GM18873 (cell line): Measurements from ENCODE around the gene EPO.

ENCODE experiments used
- ATAC-seq: cut with Tn5 transposase; IDR thresholded peaks from one replicate; pipeline ENCODE4 v1.9.1; 2021; ENCODE audit warnings: mild to moderate bottlenecking, moderate library complexity, moderate number of reproducible peaks; ENCODE audit not compliant: unreplicated experiment, low FRiP score

Gene EPO

GRCh38 chr7:100682991-100683658 is 37.1 kb upstream of the EPO start:
- no peak for ATAC-seq

DNA sequence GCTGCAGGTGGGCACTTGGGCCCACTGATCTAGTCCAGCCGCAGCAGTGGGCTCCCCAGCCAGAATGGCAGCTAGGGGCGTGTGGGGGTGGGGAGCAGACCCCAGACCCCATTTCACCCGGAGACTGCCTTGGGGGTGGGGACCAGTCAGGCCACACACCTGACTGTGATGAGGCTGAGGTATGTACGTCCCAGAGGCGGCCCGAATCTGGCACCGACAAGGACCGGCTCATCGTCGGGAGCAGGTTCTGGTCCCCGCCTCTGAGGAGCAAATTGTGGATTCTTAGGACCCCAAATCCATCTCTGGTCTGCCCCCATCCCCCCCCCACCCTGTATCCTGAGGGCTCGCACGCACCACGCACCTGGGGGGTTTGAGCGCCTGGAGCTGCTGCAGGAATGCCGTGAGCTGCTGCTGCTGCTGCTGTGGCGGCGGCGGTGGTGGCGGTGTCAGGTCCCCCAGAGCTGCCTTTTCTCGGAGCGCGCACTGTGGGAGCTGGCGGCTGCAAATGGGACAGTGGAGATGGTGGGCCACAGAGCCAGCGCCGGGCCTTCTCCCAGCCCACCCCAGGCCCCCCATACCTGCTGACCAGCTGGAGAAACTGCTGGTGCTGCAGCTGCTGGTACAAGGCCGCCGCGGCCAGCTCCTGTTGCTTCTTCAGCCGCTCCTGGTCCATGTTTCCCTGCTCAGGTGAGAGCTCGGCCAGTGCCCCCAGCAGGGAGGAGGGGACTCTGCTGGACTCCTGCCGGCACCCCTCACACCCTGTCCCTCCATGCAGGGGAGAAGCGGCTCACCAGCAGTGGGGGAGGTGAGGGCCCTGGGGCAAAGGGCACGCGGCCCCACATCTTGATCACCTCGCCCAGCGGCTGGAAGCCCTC is 36.4 kb upstream of the EPO start:
- ATAC-seq, result no peak

- no peak for ATAC-seq
Measured at GRCh38 chr7:100684534-100685042, 35.7 kb upstream of the EPO start.

DNA sequence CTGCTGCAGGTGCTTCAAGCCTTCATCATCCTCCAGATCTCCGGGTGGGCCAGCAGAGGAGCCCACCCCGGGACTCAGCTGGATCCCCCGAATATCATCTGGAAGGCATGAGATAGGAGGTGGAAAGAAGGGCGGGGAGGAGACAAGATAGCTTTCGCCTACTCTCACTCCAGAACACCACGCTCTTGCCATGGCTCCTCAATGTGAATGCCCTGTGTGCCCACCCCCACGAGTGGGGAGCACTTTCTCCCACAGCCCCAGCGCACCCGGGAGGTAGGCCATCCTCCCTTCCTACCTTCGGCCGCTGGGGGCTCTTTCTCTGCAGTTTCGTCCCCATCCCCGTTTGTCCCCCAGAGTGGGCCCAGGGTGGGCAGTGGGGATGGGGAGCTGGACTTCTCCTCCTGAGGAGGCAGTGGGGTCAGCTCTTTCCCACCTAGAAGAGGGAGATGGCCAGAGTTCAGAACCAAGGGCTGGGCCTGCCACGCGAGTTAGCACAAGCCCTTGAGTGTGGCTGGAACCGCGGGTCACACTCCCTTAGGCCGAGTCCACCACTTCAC is 35.1 kb upstream of the EPO start:
- ATAC-seq, result no peak

- ATAC-seq, result no peak
Measured at GRCh38 chr7:100685631-100686145, 34.6 kb upstream of the EPO start.

DNA sequence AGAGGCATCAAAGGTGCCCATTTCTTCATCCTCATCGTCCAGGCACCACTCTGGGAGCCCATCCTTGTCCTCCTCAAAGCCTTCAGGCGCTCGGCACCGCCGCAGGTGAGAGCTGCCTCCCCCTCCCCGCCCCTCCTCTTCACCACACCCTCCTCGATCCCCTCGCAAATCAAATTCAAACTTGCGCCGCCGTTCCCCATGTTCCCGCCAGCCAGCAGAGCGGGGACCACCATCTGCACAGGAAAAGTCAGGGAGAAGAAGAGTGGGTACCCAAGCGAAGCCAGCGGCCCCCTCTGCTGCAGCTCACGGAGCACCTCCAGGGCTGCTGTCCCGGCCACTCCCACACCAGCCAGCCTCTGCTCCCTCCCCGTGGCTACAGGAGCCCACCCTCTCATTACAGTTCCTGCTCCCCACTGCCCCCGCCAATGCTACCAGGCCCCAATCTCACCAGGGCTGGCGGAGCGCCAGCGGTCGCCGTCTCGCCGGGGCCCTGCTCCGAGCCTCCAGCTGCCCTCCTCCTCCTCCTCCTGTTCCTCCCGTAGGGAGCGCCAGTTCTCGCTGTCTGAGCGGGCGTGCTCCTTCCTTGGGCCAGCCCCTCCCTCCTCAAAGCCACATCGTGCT is 34.0 kb upstream of the EPO start:
- ATAC-seq, result no peak

DNA sequence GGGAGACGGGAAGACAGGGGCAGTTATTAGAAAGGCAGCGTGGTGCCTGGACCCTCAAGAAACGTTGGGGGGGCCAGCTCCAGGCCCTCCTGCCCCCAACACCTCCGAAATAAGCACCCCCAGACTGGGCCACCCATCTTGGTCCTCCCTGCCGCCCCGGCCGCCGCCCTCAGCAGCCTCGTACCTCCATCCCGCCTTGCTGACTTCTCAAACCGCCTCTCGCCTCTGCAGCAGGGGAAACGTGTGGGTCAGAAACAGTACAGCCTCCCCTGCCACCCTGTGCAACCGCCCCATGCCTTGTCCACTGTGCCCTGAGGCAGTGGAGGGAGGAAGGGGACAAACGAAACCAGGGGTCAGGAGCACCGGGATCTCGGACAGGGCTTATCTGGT is 33.5 kb upstream of the EPO start:
- no peak for ATAC-seq

DNA sequence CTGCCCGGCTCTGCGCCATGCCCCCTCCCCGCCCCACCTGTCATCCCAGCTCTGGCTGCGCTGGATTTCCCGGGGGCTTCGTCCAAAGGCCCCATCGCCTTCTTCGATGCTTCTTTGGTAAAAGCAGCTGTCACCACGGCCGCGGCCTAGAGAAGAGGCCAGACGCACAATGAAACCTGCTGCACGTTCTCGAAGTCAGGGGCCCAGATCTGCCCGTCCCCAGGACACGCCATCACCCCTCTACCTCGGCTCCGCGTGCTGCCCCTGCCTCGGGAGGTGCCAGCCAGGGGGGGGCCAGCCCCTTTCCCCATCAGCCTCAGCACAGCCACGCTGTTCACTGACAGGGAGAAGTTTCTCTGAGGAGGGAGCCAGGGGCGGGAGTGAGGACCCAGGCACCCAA is 33.0 kb upstream of the EPO start:
- no peak for ATAC-seq

DNA sequence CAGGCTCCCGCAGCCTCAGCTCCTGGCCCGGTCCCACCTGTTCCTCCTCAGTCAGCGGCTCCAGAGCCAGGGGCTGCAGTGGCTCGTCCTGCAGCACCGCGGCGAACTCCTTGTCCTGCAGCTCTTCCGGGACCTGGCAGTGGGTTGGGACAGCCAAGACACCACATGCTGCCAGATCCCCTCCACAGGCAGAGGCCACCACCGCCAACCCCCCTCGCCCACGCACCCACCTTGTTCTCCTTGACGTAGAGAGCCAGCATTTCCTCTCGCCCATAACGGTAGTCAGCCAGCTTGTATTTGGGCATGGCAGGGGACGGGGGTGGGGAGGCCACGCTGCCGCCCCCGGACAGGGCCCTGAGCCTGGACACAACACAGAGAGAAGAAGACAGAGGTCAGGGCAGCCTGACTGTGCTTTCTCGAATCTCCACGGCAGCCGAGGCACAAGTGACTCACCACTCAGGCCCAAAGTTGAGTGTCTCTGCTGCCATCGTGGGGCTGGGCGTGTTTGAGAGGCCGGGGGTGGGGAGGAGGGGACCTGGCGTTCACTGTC is 32.4 kb upstream of the EPO start:
- no peak for ATAC-seq

GRCh38 chr7:100688326-100688860 is 31.9 kb upstream of the EPO start:
- no peak for ATAC-seq

GRCh38 chr7:100689230-100690135 is 30.8 kb upstream of the EPO start:
- ATAC-seq, result no peak

- no peak for ATAC-seq
Measured at GRCh38 chr7:100691676-100692577, 28.3 kb upstream of the EPO start.

DNA sequence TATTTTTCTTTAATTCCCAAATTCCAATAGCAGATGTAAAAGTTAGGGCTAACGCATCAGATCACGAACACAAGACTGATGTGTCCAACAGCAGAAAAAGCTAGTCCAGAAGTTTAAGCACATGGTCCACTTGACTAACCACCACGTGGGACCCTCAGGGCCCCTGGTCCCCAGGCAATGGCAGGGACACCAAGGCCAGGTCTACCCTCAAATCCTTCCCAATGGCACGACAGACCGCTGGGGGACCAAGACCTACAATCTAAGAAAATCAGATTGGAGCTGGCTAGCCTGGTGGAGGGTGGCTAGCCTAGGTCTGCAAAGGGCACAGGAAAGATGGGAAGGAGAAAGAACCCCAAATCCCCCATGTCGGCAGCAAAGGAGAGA is 27.7 kb upstream of the EPO start:
- ATAC-seq, result no peak

GRCh38 chr7:100693312-100694097 is 26.8 kb upstream of the EPO start:
- no peak for ATAC-seq

- ATAC-seq, result no peak
Measured at GRCh38 chr7:100694098-100694745, 26.0 kb upstream of the EPO start, which contains the start of gene GIGYF1. GIGYF1 (minus strand) TSS chr7:100694250; CDS start chr7:100688238, 6,012 bp downstream.

GRCh38 chr7:100696123-100696521 is 24.1 kb upstream of the EPO start:
- ATAC-seq, result no peak

GRCh38 chr7:100699018-100699417 is 21.2 kb upstream of the EPO start:
- ATAC-seq, result no peak
